Left ventricle myocardium inferior (tissue), 1 donor: Measurements from ENCODE around the gene CPSF3. TPM values are rescaled to one million over a fixed set of nuclear protein-coding genes. Genes with fewer than 3 reads are reported as not detected.

Experiments used
- DNase-seq: peaks from one replicate; pipeline ENCODE4 v3.0.0-alpha.2; 2020
- H3K27ac ChIP-seq: fragments of 200-600 bp; replicated peaks from 2 replicates; pipeline ENCODE4 v1.8.0; 2021
- H3K27me3 ChIP-seq: fragments of 200-600 bp; 2 replicates; pipeline ENCODE4 v1.8.0; 2021; ENCODE audit warnings: low read depth
- H3K36me3 ChIP-seq: fragments of 200-600 bp; 2 replicates; pipeline ENCODE4 v1.8.0; 2021
- H3K4me1 ChIP-seq: fragments of 200-600 bp; 2 replicates; pipeline ENCODE4 v1.8.0; 2021
- H3K4me3 ChIP-seq: fragments of 200-600 bp; 2 replicates; pipeline ENCODE4 v1.8.0; 2021; ENCODE audit warnings: mild to moderate bottlenecking, moderate library complexity
- H3K9me3 ChIP-seq: fragments of 200-600 bp; replicated peaks from 2 replicates; pipeline ENCODE4 v1.8.0; 2021
- CTCF ChIP-seq: fragments of 200-600 bp; IDR thresholded peaks from 2 replicates; pipeline ENCODE4 v1.8.0; 2021; ENCODE audit warnings: antibody characterized with exemption, mild to moderate bottlenecking, borderline replicate concordance
- intact Hi-C: fragments of 100-400 bp; cut with micrococcal nuclease; formaldehyde crosslinking; loops from one replicate; pipeline ENCODE4 v1.11.0; 2022
- total RNA-seq: library from RNA; stranded (reverse); fragmentation: NEBNext Ultra II Directional; extraction: Animal tissue kit (Norgen Biotek cat#: 25700); gene quantifications from one replicate; pipeline ENCODE4 v1.2.1, GENCODE V29; 2021
- donor health status: DM: no; HTN: yes; CAD: no; lungs with severe emphysema.

CPSF3 gene
- total RNA-seq, 1 donor from 2014 or later, result 15.6 TPM

- no peaks in the 10 kb centered on the region for H3K9me3 ChIP-seq
- intact Hi-C loops, result no loop called here
- no peaks in the 10 kb centered on the region for H3K27me3 ChIP-seq
- H3K27ac ChIP-seq, result no peak overlapping the region
- H3K4me3 ChIP-seq, result no peak overlapping the region
- H3K36me3 ChIP-seq, result peaks cover 31% of the 10 kb centered on the region
- TF ChIP-seq CTCF, result no peak
- peaks cover 39% of the 10 kb centered on the region for H3K4me1 ChIP-seq
- DNase-seq, result no peak
These were observed 5.7 kb upstream of the CPSF3 start for GRCh38 chr2:9417725-9418124.

- H3K4me1 ChIP-seq, result peaks cover 48% of the 10 kb centered on the region
- DNase-seq, result no peak
- intact Hi-C loops, result no loop called here
- no peak for TF ChIP-seq CTCF
- H3K27ac ChIP-seq, result no peak overlapping the region
- no peaks in the 10 kb centered on the region for H3K9me3 ChIP-seq
- no peak overlapping the region for H3K4me3 ChIP-seq
- H3K36me3 ChIP-seq, result peaks cover 27% of the 10 kb centered on the region
- no peaks in the 10 kb centered on the region for H3K27me3 ChIP-seq
These were observed 4.7 kb upstream of the CPSF3 start for GRCh38 chr2:9418746-9419145.

- H3K27ac ChIP-seq, result no peak overlapping the region
- H3K4me3 ChIP-seq, result no peak overlapping the region
- TF ChIP-seq CTCF, result no peak
- DNase-seq, result no peak
- peaks cover 56% of the 10 kb centered on the region for H3K4me1 ChIP-seq
- H3K9me3 ChIP-seq, result no peaks in the 10 kb centered on the region
- intact Hi-C loops, result no loop called here
- H3K36me3 ChIP-seq, result peaks cover 24% of the 10 kb centered on the region
- H3K27me3 ChIP-seq, result no peaks in the 10 kb centered on the region
These were observed 3.9 kb upstream of the CPSF3 start for GRCh38 chr2:9419541-9419940.

- no peaks in the 10 kb centered on the region for H3K9me3 ChIP-seq
- intact Hi-C loops, result no loop called here
- H3K4me1 ChIP-seq, result peaks cover 62% of the 10 kb centered on the region
- no peak for TF ChIP-seq CTCF
- DNase-seq, result no peak
- peaks cover 24% of the 10 kb centered on the region for H3K36me3 ChIP-seq
- H3K27ac ChIP-seq, result no peak overlapping the region
- no peaks in the 10 kb centered on the region for H3K27me3 ChIP-seq
- H3K4me3 ChIP-seq, result peak overlapping the region; percentile 18
These were observed 3.0 kb upstream of the CPSF3 start for GRCh38 chr2:9420495-9420894.

GRCh38 chr2:9422321-9423099 lies 944 bp upstream of the CPSF3 start:
- intact Hi-C loops, result no loop called here
- H3K9me3 ChIP-seq, result no peaks in the 10 kb centered on the region
- peaks cover 9% of the 10 kb centered on the region for H3K36me3 ChIP-seq
- H3K4me1 ChIP-seq, result peaks cover 58% of the 10 kb centered on the region
- no peaks in the 10 kb centered on the region for H3K27me3 ChIP-seq
- H3K4me3 ChIP-seq, result peak overlapping the region; percentile 98
- TF ChIP-seq CTCF, result no peak
- DNase-seq, result peak; percentile 39
- H3K27ac ChIP-seq, result peak overlapping the region; percentile 97
